ENCODE measurements around the gene ATF7IP2.
"Not testable (repeated sequence)": the region's sequence is repeated elsewhere in the genome, so short reads cannot be mapped to it uniquely, and the experiment has no call there.

Gene ATF7IP2

GRCh38 chr16:10385725-10386516 is at the start of gene ATF7IP2:
Gene ATF7IP2, plus strand, starts transcription at chr16:10386061. Its CDS starts 44,560 bp downstream, at chr16:10430621.
- peak; percentile 93 for DNase-seq

DNA sequence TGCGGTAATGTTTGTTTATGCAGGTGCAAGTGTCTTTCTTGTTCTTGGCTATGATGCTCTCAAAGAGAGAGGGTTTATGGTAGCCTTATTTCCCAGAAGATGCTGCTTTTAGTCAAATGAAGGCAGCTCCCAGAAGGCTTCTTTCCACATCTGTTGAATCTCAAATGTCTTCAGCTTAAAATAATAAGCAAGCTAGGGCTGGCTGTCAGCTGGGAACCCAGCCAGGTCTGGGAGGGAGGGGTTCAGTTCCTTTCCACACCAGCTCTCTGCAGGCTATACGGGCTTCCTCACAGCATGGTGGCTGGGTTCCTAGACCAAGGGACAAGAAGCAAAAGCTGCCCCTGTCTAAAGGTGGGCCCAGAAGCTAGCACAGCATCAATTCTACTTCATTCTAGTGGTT is 47.4 kb upstream of the ATF7IP2 start:
- DNase-seq: no peak

GRCh38 chr16:10339777-10340732 is 45.8 kb upstream of the ATF7IP2 start:
- DNase-seq: no peak

DNA sequence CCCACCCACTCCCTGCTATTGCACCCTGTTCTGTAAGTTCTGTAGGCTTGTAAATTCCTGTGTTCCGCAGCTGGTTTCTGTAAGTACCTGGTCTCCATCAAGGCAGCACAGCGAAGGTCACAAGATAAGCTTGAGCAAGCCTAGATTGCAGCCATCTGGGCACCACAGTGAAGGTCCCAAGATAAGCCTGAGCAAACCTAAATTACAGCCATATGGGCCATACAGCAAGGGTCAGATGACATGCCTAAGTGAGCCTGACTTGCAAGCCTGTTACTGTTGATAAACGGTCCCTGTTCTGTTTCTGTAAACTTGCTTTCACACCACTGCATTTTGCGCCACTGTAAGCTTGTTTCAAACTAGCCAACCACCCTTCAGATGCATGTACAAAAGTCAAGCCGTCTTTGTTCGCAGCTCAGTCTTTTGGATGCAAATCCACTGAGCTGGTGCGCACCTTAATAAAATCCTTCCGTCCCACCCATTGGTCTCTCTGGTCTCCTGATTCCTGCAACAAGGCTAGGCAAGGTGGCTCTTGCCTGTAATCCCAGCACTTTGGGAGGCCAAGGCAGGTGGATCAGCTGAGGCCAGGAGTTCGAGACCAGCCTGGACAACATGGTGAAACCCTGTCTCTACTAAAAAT is 42.6 kb upstream of the ATF7IP2 start:
- DNase-seq: no peak

DNA sequence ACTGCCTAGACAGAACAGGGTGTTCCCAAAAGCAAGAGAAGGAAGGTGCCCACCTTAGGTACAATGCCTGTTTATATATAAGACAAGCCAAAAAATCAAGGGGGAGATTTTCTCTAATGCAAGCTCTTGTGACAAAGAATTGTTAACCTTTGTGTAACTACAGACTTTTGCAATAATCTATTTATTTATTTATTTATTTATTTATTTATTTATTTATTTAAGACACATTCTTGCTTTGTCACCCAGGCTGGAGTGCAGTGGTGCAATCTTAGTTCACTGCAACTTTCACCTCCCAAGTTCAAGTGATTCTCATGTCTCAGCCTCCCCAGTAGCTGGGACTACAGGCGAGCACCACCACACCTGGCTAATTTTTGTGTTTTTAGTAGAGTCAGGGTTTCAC is 41.2 kb upstream of the ATF7IP2 start:
- not testable (repeated sequence) for DNase-seq

DNA sequence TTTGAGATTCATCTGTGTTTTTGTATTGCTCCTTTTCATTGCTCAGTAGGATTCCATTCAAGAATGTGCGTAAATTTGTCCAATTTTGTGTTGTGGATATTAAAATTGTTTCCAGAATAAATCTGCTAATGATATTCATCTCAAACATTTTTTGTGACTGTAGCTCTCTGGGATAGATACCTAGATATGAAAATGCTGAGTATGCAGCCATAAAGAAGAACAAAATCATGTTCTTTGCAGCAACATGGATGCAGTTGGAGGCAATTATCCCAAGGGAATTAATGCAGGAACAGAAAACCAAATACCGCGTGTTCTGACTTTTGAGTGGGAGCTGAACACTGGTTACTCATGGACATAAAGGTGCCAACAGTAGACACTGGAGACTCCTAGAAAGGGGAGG is 40.2 kb upstream of the ATF7IP2 start:
- no peak for DNase-seq

DNA sequence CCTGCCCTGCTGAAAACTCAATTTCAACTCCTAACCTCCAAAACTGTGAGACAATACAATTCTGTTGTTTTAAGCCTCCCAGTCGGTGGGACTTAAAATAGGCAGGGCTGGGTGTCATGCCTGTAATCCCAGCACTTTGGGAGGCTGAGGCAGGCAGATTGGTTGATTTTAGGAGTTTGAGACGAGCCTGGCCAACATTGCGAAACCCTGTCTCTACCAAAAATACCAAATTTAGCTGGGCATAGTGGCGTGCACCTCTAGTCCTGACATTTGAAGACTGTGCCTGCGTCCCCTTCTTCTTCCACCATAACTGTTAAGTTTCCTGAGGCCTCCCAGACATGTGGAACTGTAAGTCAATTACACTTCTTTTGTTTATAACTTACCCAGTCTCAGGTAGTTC is 36.0 kb upstream of the ATF7IP2 start:
- no peak for DNase-seq

GRCh38 chr16:10352262-10352661 is 33.6 kb upstream of the ATF7IP2 start:
- no peak for DNase-seq

DNA sequence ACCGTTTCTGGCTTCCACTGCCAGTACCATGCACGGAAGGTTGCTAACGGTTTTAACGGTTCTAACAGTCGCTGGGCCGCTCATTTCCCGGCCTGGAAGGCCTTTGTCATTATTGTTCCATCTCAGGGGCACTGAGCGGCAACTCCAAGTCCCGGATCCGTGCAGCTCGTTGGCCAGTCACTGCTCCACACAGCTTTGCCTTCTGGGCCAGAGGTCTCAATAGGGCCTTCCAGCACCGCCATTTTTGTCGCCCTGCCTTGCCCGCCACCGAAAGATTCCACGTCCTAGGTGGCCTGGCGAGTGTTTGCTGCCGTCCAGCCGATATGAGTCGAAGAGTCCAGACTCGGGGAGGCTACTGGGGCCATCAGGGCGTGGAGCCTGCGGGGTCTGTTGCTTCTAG is 30.3 kb upstream of the ATF7IP2 start:
- DNase-seq: no peak

DNA sequence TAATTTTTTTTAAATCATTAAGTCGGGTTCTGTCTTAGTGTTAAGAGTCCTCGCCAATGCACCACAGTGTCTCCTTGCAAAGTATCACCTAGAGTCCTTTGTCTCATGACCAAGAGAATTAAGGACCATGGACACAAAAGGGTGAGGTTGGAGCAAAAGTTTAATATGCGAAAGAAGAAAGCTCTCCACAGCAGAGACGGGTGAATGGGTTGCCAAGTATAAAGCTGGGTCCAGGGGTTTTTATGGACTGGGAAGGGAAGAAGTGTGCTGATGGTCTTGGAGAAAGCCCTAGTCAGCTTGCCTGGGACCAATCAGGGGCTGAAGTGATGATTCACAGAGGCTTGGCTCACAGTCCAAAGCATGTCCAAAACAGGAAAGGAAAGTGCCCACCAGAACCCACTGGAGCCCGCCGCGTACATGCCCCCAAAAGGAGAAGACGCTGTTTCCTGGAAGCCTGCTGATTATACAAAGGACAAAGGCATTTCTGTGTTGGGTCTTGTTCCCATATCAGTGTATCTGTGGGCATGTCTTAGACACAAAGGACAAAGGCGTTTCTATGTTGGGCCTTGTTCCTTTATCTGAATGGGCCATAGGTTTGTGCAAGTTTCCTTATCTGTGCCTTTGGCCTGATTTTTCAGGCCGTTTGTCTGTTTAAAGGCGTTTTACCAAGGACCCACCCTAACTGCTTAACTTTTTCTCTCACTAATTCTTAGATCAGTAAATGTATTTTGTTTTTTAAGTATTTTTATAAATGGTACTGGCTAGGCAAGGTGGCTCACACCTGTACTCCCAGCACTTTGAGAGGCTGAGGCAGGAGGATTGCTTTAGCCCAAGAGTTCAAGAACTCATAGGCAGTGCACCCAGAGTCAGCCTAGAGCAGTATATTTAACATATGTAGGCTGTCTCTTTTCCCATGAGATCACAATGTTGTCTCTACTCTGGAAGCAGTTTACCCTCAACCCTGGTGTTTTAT is 28.7 kb upstream of the ATF7IP2 start:
- DNase-seq: no peak

- DNase-seq: not testable (repeated sequence)
Observed at GRCh38 chr16:10361747-10362076, 24.1 kb upstream of the ATF7IP2 start.

DNA sequence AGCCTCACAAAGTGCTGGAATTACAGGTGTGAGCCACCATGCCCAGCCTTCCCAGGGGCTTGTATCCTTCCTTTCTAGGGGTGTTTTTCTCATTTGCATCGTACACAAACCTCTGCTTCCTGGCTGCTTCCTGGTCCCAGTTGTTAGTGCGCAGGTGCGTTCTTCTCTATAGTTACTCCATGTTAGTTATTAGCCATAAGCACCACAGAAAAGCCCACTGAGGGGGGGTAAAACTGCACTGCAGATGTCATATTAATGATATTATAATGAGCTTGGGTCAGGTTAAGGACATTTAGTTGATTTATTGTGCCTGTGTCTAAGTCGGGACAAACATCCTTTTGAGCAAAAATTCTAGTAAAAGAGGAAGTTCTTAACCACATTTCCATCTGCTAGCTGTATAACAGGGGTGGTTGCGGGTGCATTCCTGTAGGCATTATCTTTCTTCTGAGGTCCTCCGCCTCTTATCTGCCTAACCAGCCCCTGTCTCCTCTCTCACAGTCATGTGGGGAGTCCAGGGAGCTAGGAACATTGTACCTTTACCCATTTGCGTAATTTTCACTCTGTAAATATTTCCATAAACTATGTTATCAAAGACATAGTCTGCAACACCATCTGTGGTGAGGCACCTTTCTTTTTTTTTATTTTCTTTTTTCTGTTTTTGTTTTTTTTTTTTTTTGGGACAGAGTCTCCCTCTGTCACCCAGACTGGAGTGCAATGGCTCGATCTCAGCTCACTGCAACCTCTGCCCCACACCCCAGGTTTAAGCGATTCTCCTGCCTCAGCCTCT is 23.6 kb upstream of the ATF7IP2 start:
- no peak for DNase-seq

DNA sequence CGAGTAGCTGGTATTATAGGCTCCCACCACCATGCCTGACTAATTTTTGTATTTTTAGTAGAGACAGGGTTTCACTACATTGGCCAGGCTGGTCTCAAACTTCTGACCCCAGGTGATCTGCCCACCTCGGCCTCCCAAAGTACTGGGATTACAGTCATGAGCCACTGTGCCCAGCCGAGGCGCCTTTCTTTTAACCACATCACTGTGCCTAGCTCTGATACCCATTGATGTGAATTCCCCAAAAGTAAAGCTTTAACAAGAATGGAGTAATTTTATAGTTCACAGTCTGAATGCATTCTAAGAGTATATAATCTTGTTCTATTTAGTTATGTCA is 23.0 kb upstream of the ATF7IP2 start:
- not testable (repeated sequence) for DNase-seq

DNA sequence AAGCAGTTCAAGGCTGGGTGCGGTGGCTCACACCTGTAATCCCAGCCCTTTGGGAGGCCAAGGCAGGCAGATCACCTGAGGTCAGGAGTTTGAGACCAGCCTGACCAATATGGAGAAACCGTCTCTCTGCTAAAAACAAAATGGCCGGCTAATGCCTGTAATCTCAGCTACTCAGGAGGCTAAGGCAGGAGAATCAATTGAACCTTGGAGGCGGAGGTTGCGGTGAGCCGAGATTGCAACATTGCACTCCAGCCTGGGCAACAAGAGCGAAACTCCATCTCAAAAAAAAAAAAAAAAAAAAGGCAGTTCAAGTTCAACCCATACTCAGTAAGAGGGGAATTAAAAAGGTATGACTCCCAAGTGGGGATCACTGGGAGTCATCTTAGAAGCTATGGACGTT is 19.2 kb upstream of the ATF7IP2 start:
- DNase-seq: not testable (repeated sequence)

- DNase-seq: no peak
Observed at GRCh38 chr16:10367616-10368188, 18.2 kb upstream of the ATF7IP2 start.

DNA sequence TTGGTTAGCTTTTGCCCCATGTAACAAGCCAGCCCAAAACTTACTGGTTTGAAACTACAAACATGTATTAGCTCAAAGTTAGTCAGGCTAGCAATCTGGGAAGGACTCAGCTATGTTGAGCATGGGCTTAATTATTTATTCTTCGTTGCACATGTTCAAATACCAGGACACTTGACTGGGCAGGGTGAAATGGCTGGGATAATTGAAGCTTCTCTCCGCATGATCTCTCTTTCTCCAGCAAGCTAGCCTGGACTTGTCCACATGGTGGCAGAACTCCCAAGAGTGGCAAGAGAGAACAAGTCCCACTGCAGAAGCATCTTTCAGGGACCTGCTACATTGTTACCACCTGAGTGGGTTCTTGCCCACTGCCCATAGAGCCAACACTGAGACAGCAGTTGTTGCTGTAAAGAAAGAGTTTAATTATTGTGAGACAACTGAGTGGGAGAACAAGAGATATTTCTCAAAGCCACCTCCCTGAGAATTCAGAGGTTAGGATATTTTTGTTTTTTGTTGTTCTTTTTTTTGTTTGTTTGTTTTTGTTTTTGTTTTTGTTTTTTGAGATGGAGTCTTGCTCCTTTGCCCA is 16.8 kb upstream of the ATF7IP2 start:
- no peak for DNase-seq

GRCh38 chr16:10370096-10370726 is 15.7 kb upstream of the ATF7IP2 start:
- DNase-seq: no peak

GRCh38 chr16:10371592-10371991 is 14.3 kb upstream of the ATF7IP2 start:
- no peak for DNase-seq

GRCh38 chr16:10373556-10373955 is 12.3 kb upstream of the ATF7IP2 start:
- no peak for DNase-seq

DNA sequence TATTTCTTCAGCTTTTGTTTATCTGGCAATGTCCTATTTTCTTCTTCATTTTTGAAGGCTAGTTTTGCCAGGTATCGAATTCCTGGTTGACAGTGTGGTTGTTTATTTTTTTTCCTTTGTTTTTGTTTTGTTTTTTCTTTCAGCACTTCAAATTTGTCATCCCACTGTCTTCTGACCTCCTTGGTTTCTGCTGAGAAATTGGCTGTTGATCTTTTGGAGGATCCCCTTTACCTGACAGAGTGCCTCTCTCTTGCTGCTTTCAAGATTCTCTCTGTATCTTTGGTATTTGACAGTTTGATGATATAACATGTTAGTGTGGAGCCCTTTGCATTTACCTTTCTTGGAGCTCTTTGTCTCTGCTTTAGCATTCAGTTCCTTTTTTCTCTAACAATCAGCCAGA is 9.6 kb upstream of the ATF7IP2 start:
- DNase-seq: no peak
